Duodenal mucosa (tissue), 2 donors: ENCODE results near the gene RAB11FIP4.

Experiments
- H3K27ac ChIP-seq: one replicate; pipeline ENCODE4 v1.7.0; 2013; ENCODE audit warnings: low read depth, low read length
- H3K27me3 ChIP-seq, 2 donors: one replicate each; pipeline ENCODE4 v1.7.0; 2013; ENCODE audit warnings: low read length in 2 of 2, control low read depth in 1 of 2; ENCODE audit not compliant: insufficient read depth in 2 of 2, control insufficient read depth in 1 of 2
- H3K36me3 ChIP-seq, 2 donors: one replicate each; pipeline ENCODE4 v1.7.0; 2013; ENCODE audit warnings: low read length in 2 of 2, control low read depth in 1 of 2; ENCODE audit not compliant: insufficient read depth in 2 of 2, control insufficient read depth in 1 of 2
- H3K4me1 ChIP-seq, 2 donors: one replicate each; pipeline ENCODE4 v1.7.0; 2013; ENCODE audit warnings: low read length in 2 of 2, control low read depth in 1 of 2; ENCODE audit not compliant: insufficient read depth in 2 of 2, control insufficient read depth in 1 of 2
- H3K4me3 ChIP-seq, 2 donors: one replicate each; pipeline ENCODE4 v1.7.0; 2013; ENCODE audit warnings: low read length in 2 of 2, low read depth in 1 of 2
- H3K9ac ChIP-seq, 2 donors: one replicate each; pipeline ENCODE4 v1.7.0; 2013; ENCODE audit warnings: low read length in 2 of 2, low read depth in 1 of 2
- H3K9me3 ChIP-seq, 2 donors: one replicate each; pipeline ENCODE4 v1.7.0; 2013; ENCODE audit warnings: low read length in 2 of 2, control low read depth in 1 of 2; ENCODE audit not compliant: control insufficient read depth in 1 of 2

The RAB11FIP4 gene

DNA sequence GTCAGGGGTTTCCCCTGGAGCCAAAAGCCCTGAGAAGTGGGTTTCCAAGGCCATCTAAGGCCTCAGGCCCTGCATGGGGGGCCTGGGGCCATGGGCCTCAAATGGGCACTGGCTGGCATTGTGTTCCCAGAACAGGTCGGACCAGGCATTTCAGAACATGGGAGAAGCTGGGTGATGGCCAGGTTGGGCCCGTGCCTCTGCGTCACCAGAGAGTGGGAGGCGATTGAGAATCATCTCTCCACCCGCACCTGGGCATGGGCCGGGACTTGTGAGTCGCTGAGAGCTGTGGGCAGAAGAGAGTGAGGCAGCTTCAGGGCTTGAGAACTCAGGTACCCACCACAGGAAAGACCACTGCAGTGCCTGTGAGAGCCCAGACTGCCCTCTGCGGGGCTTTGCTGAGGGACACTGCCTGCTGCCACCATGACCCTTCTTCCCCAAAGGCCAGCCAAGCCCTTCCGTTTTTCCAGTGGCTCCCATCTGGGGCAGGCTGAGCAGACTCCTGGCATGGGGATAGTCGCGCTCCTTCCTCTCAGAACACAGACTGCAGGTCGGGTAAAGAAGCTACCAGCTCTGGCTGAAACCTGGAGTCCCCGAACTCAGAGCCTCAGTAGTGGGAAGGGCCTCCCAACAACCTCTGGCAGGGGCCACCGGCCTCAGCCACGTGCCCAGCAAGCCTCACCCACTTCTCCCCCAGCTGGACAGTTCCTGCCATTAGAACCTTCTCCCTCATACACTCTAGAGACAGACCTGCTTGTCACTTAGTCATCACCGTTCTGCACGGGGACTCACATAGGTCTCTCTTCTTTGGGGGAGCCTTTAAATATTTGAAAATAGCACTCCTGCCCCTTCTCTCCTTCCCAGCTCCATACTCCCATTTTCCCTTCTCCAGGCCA, 1.6 kb downstream of the RAB11FIP4 start:
- no peaks in the 10 kb centered on the region for H3K9me3 ChIP-seq
- no peak overlapping the region for H3K27ac ChIP-seq
- peaks cover 38 to 56% of the 10 kb centered on the region in 2 donors for H3K27me3 ChIP-seq
- no peaks in the 10 kb centered on the region for H3K4me1 ChIP-seq
- H3K9ac ChIP-seq: no peak overlapping the region
- no peak overlapping the region for H3K4me3 ChIP-seq
- H3K36me3 ChIP-seq: no peaks in the 10 kb centered on the region

- peaks cover 37 to 54% of the 10 kb centered on the region in 2 donors for H3K27me3 ChIP-seq
- no peak overlapping the region for H3K27ac ChIP-seq
- no peak overlapping the region for H3K9ac ChIP-seq
- H3K4me3 ChIP-seq: no peak overlapping the region
- no peaks in the 10 kb centered on the region for H3K36me3 ChIP-seq
- no peaks in the 10 kb centered on the region for H3K9me3 ChIP-seq
- H3K4me1 ChIP-seq: no peaks in the 10 kb centered on the region
Measured at GRCh38 chr17:31393749-31394146, 2.3 kb downstream of the RAB11FIP4 start.

DNA sequence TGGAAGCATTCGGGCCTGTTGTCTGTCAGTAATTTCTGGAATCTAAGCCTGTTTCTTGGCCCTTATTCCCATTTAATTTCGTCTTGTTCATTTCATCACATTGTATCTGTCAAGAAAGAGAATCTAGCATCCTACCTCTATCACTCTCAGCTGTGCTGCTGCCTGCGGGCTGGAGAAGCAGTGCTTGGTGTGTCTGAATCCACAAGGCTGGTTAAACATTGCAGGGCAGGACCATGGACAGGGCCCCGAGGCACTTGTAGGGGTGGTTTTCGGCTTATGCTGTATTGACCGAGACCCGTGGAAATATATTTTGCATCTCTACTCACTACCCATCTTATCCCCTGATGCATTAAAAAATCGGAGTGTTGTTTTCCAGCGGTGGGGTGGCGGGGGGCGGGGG, 3.1 kb downstream of the RAB11FIP4 start:
- Histone ChIP-seq H3K4me3 (no peak overlapping the region), H3K4me1 (no peaks in the 10 kb centered on the region), H3K9me3 (no peaks in the 10 kb centered on the region), H3K27me3 (peaks cover 33 to 46% of the 10 kb centered on the region in 2 donors), H3K9ac (no peak overlapping the region), H3K27ac (no peak overlapping the region), H3K36me3 (no peaks in the 10 kb centered on the region)

DNA sequence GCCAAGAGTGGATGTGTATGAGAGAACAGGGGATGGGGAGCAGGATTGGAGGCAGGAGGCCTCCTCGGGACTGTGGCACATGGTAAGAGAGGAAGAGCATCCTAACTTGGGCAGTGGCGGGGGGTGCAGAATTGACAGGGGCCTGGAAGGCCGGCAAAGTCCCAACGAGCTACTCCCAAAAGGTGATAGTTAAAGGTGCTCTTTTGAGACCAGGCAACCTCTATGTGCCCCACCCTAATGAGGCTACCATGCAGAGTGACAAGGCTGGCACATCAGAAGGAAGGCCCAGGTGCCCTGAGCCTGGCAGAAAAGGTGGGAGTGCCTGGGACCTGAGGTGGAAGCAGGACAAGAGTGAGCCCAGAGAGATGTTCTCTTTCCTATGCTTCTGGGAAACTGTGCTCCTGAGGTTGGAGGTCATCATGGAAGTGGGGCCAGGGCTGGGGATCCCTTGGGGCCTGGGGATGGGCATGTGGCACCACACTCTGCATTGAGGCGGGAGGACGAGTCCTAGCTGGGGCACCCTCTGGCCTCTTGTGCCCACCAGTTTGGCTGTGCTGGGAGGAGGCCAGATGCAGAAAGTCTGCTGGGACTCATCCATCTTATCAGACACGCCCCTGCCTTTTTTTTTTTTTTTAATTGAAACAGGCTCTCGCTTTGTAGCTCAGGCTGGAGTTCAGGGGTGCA, 5.9 kb downstream of the RAB11FIP4 start:
- no peaks in the 10 kb centered on the region for H3K36me3 ChIP-seq
- peaks cover 12 to 26% of the 10 kb centered on the region in 2 donors for H3K27me3 ChIP-seq
- no peak overlapping the region for H3K27ac ChIP-seq
- no peaks in the 10 kb centered on the region for H3K9me3 ChIP-seq
- no peak overlapping the region for H3K4me3 ChIP-seq
- H3K9ac ChIP-seq: no peak overlapping the region
- H3K4me1 ChIP-seq: no peaks in the 10 kb centered on the region

GRCh38 chr17:31398381-31399311, 7.2 kb downstream of the RAB11FIP4 start:
- H3K4me3 ChIP-seq: no peak overlapping the region
- peaks cover 0 to 14% of the 10 kb centered on the region in 2 donors for H3K27me3 ChIP-seq
- H3K9me3 ChIP-seq: no peaks in the 10 kb centered on the region
- no peak overlapping the region for H3K27ac ChIP-seq
- H3K36me3 ChIP-seq: no peaks in the 10 kb centered on the region
- H3K4me1 ChIP-seq: no peaks in the 10 kb centered on the region
- no peak overlapping the region for H3K9ac ChIP-seq

DNA sequence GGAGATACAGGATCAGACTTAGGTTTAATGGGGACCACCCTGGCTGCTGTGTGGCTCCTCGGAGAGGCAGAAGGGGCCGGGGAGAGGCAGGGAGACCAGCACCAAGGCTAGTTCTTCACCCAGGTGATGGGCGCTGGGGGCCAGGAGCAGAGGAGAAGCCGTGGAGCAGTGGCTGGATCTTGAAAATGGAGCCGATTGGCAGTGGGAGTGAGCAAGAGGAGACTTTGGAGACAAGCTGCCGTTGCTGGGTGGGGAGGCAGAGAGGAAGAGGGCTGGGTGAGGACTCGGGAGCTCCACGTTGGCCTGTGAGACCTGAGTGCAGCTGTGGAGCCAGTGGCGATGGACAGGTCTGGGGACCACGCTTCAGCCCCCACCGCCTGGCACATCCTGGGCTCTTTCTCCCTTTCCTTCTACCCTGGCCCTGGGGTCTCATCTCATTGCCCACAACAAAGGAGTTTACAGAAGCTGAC, 9.0 kb downstream of the RAB11FIP4 start:
- Histone ChIP-seq H3K4me3 (no peak overlapping the region), H3K4me1 (no peaks in the 10 kb centered on the region), H3K9ac (no peak overlapping the region), H3K27ac (no peak overlapping the region), H3K27me3 (peaks cover 0 to under 1% of the 10 kb centered on the region in 2 donors), H3K9me3 (no peaks in the 10 kb centered on the region), H3K36me3 (no peaks in the 10 kb centered on the region)

- no peak overlapping the region for H3K9ac ChIP-seq
- H3K36me3 ChIP-seq: no peaks in the 10 kb centered on the region
- H3K27me3 ChIP-seq: no peaks in the 10 kb centered on the region
- H3K4me3 ChIP-seq: no peak overlapping the region
- no peak overlapping the region for H3K27ac ChIP-seq
- no peaks in the 10 kb centered on the region for H3K4me1 ChIP-seq
- H3K9me3 ChIP-seq: no peaks in the 10 kb centered on the region
Measured at GRCh38 chr17:31401456-31402254, 10.2 kb downstream of the RAB11FIP4 start.

- H3K9ac ChIP-seq: no peak overlapping the region
- H3K9me3 ChIP-seq: no peaks in the 10 kb centered on the region
- H3K27me3 ChIP-seq: peaks cover 0 to 4% of the 10 kb centered on the region in 2 donors
- H3K27ac ChIP-seq: no peak overlapping the region
- H3K36me3 ChIP-seq: no peaks in the 10 kb centered on the region
- no peaks in the 10 kb centered on the region for H3K4me1 ChIP-seq
- no peak overlapping the region for H3K4me3 ChIP-seq
Measured at GRCh38 chr17:31404028-31404949, 12.8 kb downstream of the RAB11FIP4 start.
